Adipocyte (in vitro differentiated cells): Measurements from ENCODE around the gene EIF4E2.

Source experiments
- DNase-seq: peaks from one replicate; pipeline ENCODE4 v3.0.0-alpha.2; 2015; ENCODE audit warnings: low read depth
- H3K27me3 ChIP-seq: replicated peaks from 2 replicates; pipeline ENCODE4 v1.7.0; 2013; ENCODE audit warnings: mild to moderate bottlenecking, low read length, moderate library complexity; ENCODE audit not compliant: control insufficient read depth, insufficient read depth
- H3K36me3 ChIP-seq: 2 replicates; pipeline ENCODE4 v1.7.0; 2013; ENCODE audit warnings: low read length, mild to moderate bottlenecking, moderate library complexity; ENCODE audit not compliant: control insufficient read depth, insufficient read depth, severe bottlenecking
- H3K4me1 ChIP-seq: 2 replicates; pipeline ENCODE4 v1.7.0; 2013; ENCODE audit warnings: mild to moderate bottlenecking, low read length, moderate library complexity; ENCODE audit not compliant: control insufficient read depth, insufficient read depth
- H3K4me3 ChIP-seq: 2 replicates; pipeline ENCODE4 v1.7.0; 2013; ENCODE audit warnings: mild to moderate bottlenecking, low read length, moderate library complexity
- H3K9ac ChIP-seq: 2 replicates; pipeline ENCODE4 v1.7.0; 2013; ENCODE audit warnings: mild to moderate bottlenecking, low read length, moderate library complexity
- H3K9me3 ChIP-seq: 2 replicates; pipeline ENCODE4 v1.7.0; 2013; ENCODE audit warnings: mild to moderate bottlenecking, low read length, moderate library complexity; ENCODE audit not compliant: control insufficient read depth

The EIF4E2 gene

DNA sequence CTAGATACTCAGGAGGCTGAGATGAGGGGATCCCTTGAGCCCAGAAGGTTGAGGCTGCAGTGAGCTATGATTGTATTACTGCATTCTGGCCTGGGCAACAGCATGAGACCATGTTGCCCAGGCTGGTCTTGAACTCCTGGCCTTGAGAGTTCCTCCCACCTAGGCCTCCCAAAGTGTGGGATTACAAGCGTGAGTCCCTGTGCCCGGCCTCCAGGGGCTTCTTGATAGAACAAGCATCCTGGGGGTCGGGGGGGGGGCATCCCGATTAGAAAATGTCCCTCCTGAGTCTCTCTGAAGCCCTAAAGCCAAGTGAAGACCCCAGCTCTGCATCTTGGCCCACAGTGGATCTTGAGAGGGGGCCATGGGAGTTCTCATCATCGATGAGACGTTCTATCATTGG, 60.6 kb downstream of the EIF4E2 start:
- no peak for DNase-seq
- no peaks in the 10 kb centered on the region for H3K36me3 ChIP-seq
- H3K4me1 ChIP-seq: no peaks in the 10 kb centered on the region
- no peak overlapping the region for H3K4me3 ChIP-seq
- H3K9ac ChIP-seq: no peak overlapping the region
- peaks cover 2% of the 10 kb centered on the region for H3K27me3 ChIP-seq
- H3K9me3 ChIP-seq: no peaks in the 10 kb centered on the region

DNA sequence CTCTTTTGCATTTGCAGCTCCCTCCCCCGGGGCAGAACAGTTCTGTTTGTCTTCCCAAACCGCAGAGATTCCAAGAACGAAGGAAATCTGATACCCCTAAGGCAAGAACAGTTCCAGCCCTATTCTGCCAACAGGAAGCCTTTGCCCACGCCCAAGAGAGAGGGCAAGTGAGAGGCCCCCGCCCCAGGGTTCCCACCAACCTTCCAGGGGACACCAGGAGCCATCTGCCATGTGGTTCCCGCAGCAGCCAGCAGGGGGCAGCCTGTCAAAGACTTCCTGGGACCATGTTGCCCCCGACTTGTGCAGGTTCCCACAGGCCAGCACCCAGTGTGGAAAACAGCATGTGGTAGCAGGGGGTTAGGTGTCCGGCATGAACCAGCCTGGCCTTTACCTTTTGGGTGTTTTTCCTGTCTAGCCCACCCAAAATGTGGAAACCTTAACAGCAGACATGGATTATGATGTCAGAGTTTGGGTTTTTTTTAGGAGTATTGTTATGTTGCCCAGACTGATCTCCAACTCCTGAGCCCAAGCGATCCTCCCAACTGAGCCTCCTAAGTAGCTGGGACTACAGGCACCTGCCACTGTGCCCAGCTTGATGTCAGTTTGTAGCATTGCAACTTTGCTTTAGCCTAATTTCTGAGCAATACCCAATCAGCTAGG, 61.2 kb downstream of the EIF4E2 start:
- H3K9me3 ChIP-seq: no peaks in the 10 kb centered on the region
- no peaks in the 10 kb centered on the region for H3K36me3 ChIP-seq
- no peak overlapping the region for H3K9ac ChIP-seq
- no peak overlapping the region for H3K4me3 ChIP-seq
- DNase-seq: peak; percentile 89
- H3K27me3 ChIP-seq: peaks cover 2% of the 10 kb centered on the region
- H3K4me1 ChIP-seq: no peaks in the 10 kb centered on the region

DNA sequence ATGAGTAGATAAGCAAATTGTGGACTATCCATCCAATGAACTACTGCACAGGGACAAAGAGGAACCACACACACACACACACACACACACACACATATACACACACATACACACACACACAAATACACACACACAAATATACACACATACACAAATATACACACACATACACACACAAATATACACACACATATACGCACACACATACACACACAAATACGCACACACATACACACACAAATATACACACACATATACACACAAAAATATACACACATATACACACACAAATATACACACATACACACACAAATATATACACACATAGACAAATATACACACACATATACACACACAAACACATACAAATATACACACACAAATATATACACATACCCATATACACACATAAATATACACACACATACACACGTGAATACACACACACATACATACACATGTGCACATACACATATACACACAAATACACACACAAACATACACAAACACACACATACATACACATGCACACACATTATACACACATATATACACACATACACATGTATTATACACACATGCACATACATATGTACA, 63.1 kb downstream of the EIF4E2 start:
- no peak for DNase-seq
- H3K9me3 ChIP-seq: no peaks in the 10 kb centered on the region
- H3K27me3 ChIP-seq: peaks cover 2% of the 10 kb centered on the region
- H3K4me3 ChIP-seq: no peak overlapping the region
- no peaks in the 10 kb centered on the region for H3K36me3 ChIP-seq
- no peak overlapping the region for H3K9ac ChIP-seq
- no peaks in the 10 kb centered on the region for H3K4me1 ChIP-seq

DNA sequence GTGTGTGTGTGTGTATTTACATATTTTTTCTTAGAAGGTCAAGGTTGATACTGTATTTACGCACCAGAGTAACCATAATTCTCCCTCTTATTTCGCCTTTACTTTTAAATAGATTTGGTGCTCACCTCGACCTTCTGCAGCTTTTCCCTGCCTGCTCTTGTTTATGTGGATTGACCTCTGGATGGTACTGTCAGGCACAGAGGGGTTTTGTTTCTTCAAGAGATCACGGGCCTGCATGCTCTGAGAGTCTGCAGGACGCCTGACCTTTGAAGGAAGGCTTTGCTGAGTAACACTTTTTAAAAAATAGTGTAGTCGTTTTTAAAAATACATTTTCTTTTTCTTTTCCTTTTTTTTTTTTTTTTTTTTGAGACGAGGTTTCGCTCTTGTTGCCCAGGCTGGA, 64.8 kb downstream of the EIF4E2 start:
- DNase-seq: no peak
- Histone ChIP-seq H3K36me3 (no peaks in the 10 kb centered on the region), H3K9ac (no peak overlapping the region), H3K27me3 (peaks cover 2% of the 10 kb centered on the region), H3K4me1 (no peaks in the 10 kb centered on the region), H3K4me3 (no peak overlapping the region), H3K9me3 (no peaks in the 10 kb centered on the region)
